Hematopoietic multipotent progenitor cell treated with erythropoietin and hydrocortisone succinate and interleukin-3 and kit ligand, for 8 days (in vitro differentiated cells): ENCODE measurements around the gene TTC38.

ENCODE experiments used
- DNase-seq: peaks from one replicate; pipeline ENCODE4 v3.0.0-alpha.2; 2015

Gene TTC38

GRCh38 chr22:46280063-46280817 is 12.4 kb downstream of the TTC38 start:
- DNase-seq, result no peak

- DNase-seq, result no peak
These were observed 13.3 kb downstream of the TTC38 start for GRCh38 chr22:46280999-46281623.

- no peak for DNase-seq
These were observed 14.3 kb downstream of the TTC38 start for GRCh38 chr22:46281866-46282678.

GRCh38 chr22:46286006-46286405 is 18.2 kb downstream of the TTC38 start:
- DNase-seq, result no peak

- no peak for DNase-seq
These were observed 19.4 kb downstream of the TTC38 start for GRCh38 chr22:46286941-46287872.

- DNase-seq, result peak; percentile 40
These were observed 20.3 kb downstream of the TTC38 start for GRCh38 chr22:46287873-46288751.

GRCh38 chr22:46288846-46289243 is 21.0 kb downstream of the TTC38 start:
- no peak for DNase-seq

- no peak for DNase-seq
These were observed 21.6 kb downstream of the TTC38 start for GRCh38 chr22:46289244-46289891.

- DNase-seq, result no peak
These were observed 22.5 kb downstream of the TTC38 start for GRCh38 chr22:46290121-46290842.

- no peak for DNase-seq
These were observed 23.3 kb downstream of the TTC38 start for GRCh38 chr22:46290843-46291785.

- no peak for DNase-seq
These were observed 24.4 kb downstream of the TTC38 start for GRCh38 chr22:46292173-46292572.

- no peak for DNase-seq
These were observed 24.9 kb downstream of the TTC38 start for GRCh38 chr22:46292732-46293131.

GRCh38 chr22:46293577-46294260 is 25.9 kb downstream of the TTC38 start:
- no peak for DNase-seq

- no peak for DNase-seq
These were observed 27.0 kb downstream of the TTC38 start for GRCh38 chr22:46294784-46295183.

- peak; percentile 28 for DNase-seq
These were observed 27.6 kb downstream of the TTC38 start for GRCh38 chr22:46295277-46295971.

GRCh38 chr22:46296257-46297150 is 28.7 kb downstream of the TTC38 start, which contains the start of gene GTSE1:
GTSE1 (plus strand) TSS chr22:46296870; CDS start chr22:46297401, 531 bp downstream.
- peak; percentile 98 for DNase-seq
